ENCODE results near the gene THBS2.

The THBS2 gene

DNA sequence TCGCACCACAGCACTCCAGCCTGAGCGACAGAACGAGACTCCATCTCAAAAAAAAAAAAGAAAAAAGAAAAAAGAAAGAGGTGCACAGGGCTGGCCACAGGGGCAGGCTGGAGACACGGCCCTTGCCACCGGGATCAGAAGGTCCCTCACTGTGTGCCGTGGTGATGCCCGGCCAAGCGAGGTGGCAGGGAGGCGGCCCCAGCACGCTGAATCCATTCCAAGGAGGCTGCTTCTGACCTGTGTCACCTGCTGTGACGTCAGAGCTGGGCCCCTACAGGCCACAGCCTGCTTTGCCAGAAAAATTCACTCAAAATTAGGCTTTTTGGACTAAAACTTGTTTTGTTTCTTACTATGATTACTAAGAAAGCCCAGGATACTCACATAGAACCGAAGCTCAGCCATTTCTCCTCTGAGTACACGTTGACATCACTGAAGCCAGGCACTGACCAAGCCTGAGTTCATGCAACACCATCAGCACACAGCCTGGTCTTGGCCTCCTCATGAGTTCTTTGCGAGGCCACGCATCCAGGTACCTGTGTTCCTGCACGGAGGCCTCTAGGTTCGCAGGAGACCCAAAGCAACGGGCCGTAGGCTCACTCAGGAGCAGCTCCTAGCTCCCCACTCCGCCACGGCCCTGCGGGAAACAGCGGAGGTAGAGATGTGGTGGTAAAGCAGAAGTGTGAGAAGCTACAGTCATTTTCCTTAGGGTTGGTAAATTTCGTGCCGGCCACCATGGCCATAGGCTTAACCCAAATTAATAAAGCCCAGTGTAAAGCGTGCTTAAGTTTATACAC is 67.8 kb downstream of the THBS2 start:
- no peak overlapping the region for H3K9ac ChIP-seq (ENCODE audit: low read length)
- no peaks in the 10 kb centered on the region for H3K9me2 ChIP-seq (ENCODE audit: low read depth, low read length)
- H3K79me2 ChIP-seq (ENCODE audit: insufficient read depth, low read length), result no peaks in the 10 kb centered on the region
- no peaks in the 10 kb centered on the region for H3K9me3 ChIP-seq (ENCODE audit: low read length)
- H4K20me1 ChIP-seq (ENCODE audit: insufficient read depth, low read length), result no peaks in the 10 kb centered on the region
- H3K4me1 ChIP-seq (ENCODE audit: insufficient read depth, low read length, severe bottlenecking), result no peaks in the 10 kb centered on the region
- no peak overlapping the region for H2AFZ ChIP-seq (ENCODE audit: low read length)
- H3F3A ChIP-seq (ENCODE audit: insufficient read depth, low read length), result no peaks in the 10 kb centered on the region
- H3K27ac ChIP-seq (ENCODE audit: low read depth, low read length, poor library complexity, severe bottlenecking), result no peak overlapping the region
- TF ChIP-seq CTCF (IDR thresholded peaks at IDR 0.05; ENCODE audit: low read length), result no peak
- TF ChIP-seq EZH2 (IDR thresholded peaks at IDR 0.05; ENCODE audit: borderline replicate concordance, low read length), result no peak
- no peaks in the 10 kb centered on the region for H3K27me3 ChIP-seq (ENCODE audit: insufficient read depth, low read length)
- no peaks in the 10 kb centered on the region for H3K36me3 ChIP-seq (ENCODE audit: insufficient read depth, low read length)
- no peak overlapping the region for H3K4me3 ChIP-seq (ENCODE audit: low read depth, low read length, poor library complexity, severe bottlenecking)
- no peak overlapping the region for H3K4me2 ChIP-seq (ENCODE audit: low read length)

GRCh38 chr6:169185011-169185521 is 68.6 kb downstream of the THBS2 start:
- Histone ChIP-seq H3K4me2 (ENCODE audit: low read length) (no peak overlapping the region), H3K79me2 (ENCODE audit: insufficient read depth, low read length) (no peaks in the 10 kb centered on the region), H3K4me1 (ENCODE audit: insufficient read depth, low read length, severe bottlenecking) (no peaks in the 10 kb centered on the region), H3K36me3 (ENCODE audit: insufficient read depth, low read length) (no peaks in the 10 kb centered on the region), H3K27ac (ENCODE audit: low read depth, low read length, poor library complexity, severe bottlenecking) (no peak overlapping the region), H3K27me3 (ENCODE audit: insufficient read depth, low read length) (no peaks in the 10 kb centered on the region), H4K20me1 (ENCODE audit: insufficient read depth, low read length) (no peaks in the 10 kb centered on the region), H3K4me3 (ENCODE audit: low read depth, low read length, poor library complexity, severe bottlenecking) (no peak overlapping the region), H3K9me3 (ENCODE audit: low read length) (no peaks in the 10 kb centered on the region), H3K9ac (ENCODE audit: low read length) (no peak overlapping the region), H3F3A (ENCODE audit: insufficient read depth, low read length) (no peaks in the 10 kb centered on the region), H3K9me2 (ENCODE audit: low read depth, low read length) (no peaks in the 10 kb centered on the region), H2AFZ (ENCODE audit: low read length) (no peak overlapping the region)
- TF ChIP-seq EZH2 (IDR thresholded peaks at IDR 0.05; ENCODE audit: borderline replicate concordance, low read length) (no peak), CTCF (IDR thresholded peaks at IDR 0.05; ENCODE audit: low read length) (no peak)

DNA sequence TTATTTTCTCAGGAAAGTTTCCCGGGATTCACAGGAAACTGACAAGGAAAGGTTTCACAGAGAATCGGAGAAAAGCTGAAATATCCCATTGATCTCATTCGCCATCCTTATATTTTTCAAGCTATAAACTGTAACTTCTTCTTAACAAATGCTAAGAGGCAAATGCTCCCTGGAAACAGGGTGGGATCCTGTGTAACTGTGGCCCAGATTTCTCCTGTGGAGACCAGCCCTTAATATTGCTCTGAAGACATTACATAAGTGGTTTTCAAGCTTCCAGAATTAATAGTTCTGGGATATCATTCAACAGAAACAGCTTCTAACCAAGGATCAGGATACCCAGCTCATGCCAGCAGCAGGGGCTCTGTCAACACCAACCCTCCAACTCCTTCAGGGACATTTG is 69.2 kb downstream of the THBS2 start:
- TF ChIP-seq EZH2 (IDR thresholded peaks at IDR 0.05; ENCODE audit: borderline replicate concordance, low read length) (no peak), CTCF (IDR thresholded peaks at IDR 0.05; ENCODE audit: low read length) (no peak)
- no peak overlapping the region for H3K9ac ChIP-seq (ENCODE audit: low read length)

More for the DNA sequence above, 69.2 kb downstream of the THBS2 start:
- no peaks in the 10 kb centered on the region for H3K9me2 ChIP-seq (ENCODE audit: low read depth, low read length)
- no peaks in the 10 kb centered on the region for H4K20me1 ChIP-seq (ENCODE audit: insufficient read depth, low read length)
- no peaks in the 10 kb centered on the region for H3K36me3 ChIP-seq (ENCODE audit: insufficient read depth, low read length)
- no peaks in the 10 kb centered on the region for H3K79me2 ChIP-seq (ENCODE audit: insufficient read depth, low read length)
- H3K4me3 ChIP-seq (ENCODE audit: low read depth, low read length, poor library complexity, severe bottlenecking), result no peak overlapping the region
- H2AFZ ChIP-seq (ENCODE audit: low read length), result no peak overlapping the region
- H3K27ac ChIP-seq (ENCODE audit: low read depth, low read length, poor library complexity, severe bottlenecking), result no peak overlapping the region
- no peaks in the 10 kb centered on the region for H3K4me1 ChIP-seq (ENCODE audit: insufficient read depth, low read length, severe bottlenecking)
- no peaks in the 10 kb centered on the region for H3K9me3 ChIP-seq (ENCODE audit: low read length)
- no peaks in the 10 kb centered on the region for H3F3A ChIP-seq (ENCODE audit: insufficient read depth, low read length)
- H3K27me3 ChIP-seq (ENCODE audit: insufficient read depth, low read length), result no peaks in the 10 kb centered on the region
- no peak overlapping the region for H3K4me2 ChIP-seq (ENCODE audit: low read length)

Data from OCI-LY1 (cell line).